ENCODE measurements around the gene RSL24D1. TPM values are rescaled to one million over a fixed set of nuclear protein-coding genes. Genes with fewer than 3 reads are reported as not detected.

The RSL24D1 gene
- polyA plus RNA-seq, 3 donors: 131 to 145 (median 139) TPM

Other genes with a start within 250 kb of the RSL24D1 start
- 10 to 100 TPM; 15.9 to 19.2 (median 18.7) TPM for gene RAB27A, start 92.9 kb upstream of the RSL24D1 start, polyA plus RNA-seq (ENCODE audit: insufficient read length in 3 of 3)
- gene PIGBOS1, start 122.2 kb upstream of the RSL24D1 start, polyA plus RNA-seq (ENCODE audit: insufficient read length in 3 of 3): 10 to 100 TPM; 15.2 to 17.1 (median 16.1) TPM
- 10 to 100 TPM; 17.6 to 19.7 (median 18.3) TPM for gene PIGB, start 122.3 kb upstream of the RSL24D1 start, polyA plus RNA-seq (ENCODE audit: insufficient read length in 3 of 3)
- gene CCPG1, start 211.4 kb upstream of the RSL24D1 start, polyA plus RNA-seq (ENCODE audit: insufficient read length in 3 of 3): 10 to 100 TPM; 59.3 to 66.0 (median 59.5) TPM
- gene PIERCE2, start 211.6 kb upstream of the RSL24D1 start, polyA plus RNA-seq (ENCODE audit: insufficient read length in 3 of 3): 1 to 10 TPM; 6.3 to 8.1 (median 6.7) TPM